Lung (tissue), 12 donors: Measurements from ENCODE around the gene FRMD3. TPM values are rescaled to one million over a fixed set of nuclear protein-coding genes. Genes with fewer than 3 reads are reported as not detected.

Source experiments
- ATAC-seq: fragments of 200-7000 bp; cut with Tn5 transposase; one replicate; pipeline ENCODE4 v1.9.1; 2020; ENCODE audit warnings: moderate number of reproducible peaks; ENCODE audit not compliant: insufficient read depth, low FRiP score
- DNase-seq, 3 donors: peaks; one replicate each; pipeline ENCODE4 v3.0.0-alpha.2; 2013 to 2017
- H3K27ac ChIP-seq, 2 donors: one replicate each; pipeline ENCODE4 v1.5.1; 2013; ENCODE audit warnings: mild to moderate bottlenecking in 2 of 2, moderate library complexity in 2 of 2, control low read depth in 1 of 2, inconsistent platforms in 1 of 2, low read depth in 1 of 2, low read length in 1 of 2
- H3K27me3 ChIP-seq, 3 donors: one replicate each; pipeline ENCODE4 v1.5.1; 2013; ENCODE audit warnings: low read length in 2 of 3; ENCODE audit not compliant: control insufficient read depth in 3 of 3, insufficient read depth in 3 of 3
- H3K36me3 ChIP-seq, 4 donors: one replicate each; pipeline ENCODE4 v1.5.1; 2013; ENCODE audit warnings: low read length in 4 of 4, mild to moderate bottlenecking in 1 of 4, moderate library complexity in 1 of 4; ENCODE audit not compliant: control insufficient read depth in 4 of 4, insufficient read depth in 4 of 4
- H3K4me1 ChIP-seq, 5 donors: one replicate each; pipeline ENCODE4 v1.5.1; 2013; ENCODE audit warnings: low read length in 5 of 5, mild to moderate bottlenecking in 2 of 5, moderate library complexity in 1 of 5; ENCODE audit not compliant: control insufficient read depth in 5 of 5, insufficient read depth in 5 of 5
- H3K4me3 ChIP-seq: one replicate; pipeline ENCODE4 v1.5.1; 2013; ENCODE audit warnings: mild to moderate bottlenecking, control low read depth, moderate library complexity
- H3K9ac ChIP-seq, 2 donors: one replicate each; pipeline ENCODE4 v1.5.1; 2013; ENCODE audit warnings: low read length in 2 of 2, control low read depth in 1 of 2; ENCODE audit not compliant: insufficient read depth in 1 of 2
- H3K9me3 ChIP-seq, 4 donors: one replicate each; pipeline ENCODE4 v1.5.1; 2013; ENCODE audit warnings: low read length in 3 of 4, mild to moderate bottlenecking in 1 of 4, moderate library complexity in 1 of 4; ENCODE audit not compliant: control insufficient read depth in 4 of 4, insufficient read depth in 3 of 4
- WGBS, 2 donors: extraction: QIAGEN DNeasy Blood & Tissue Kit; methylation state at CpG; one replicate each; pipeline ENCODE4 v1.1.7; 2013; 5-methylcytosine and 5-hydroxymethylcytosine counted together
- polyA plus RNA-seq, 2 donors: library from polyadenylated mRNA; stranded (reverse); fragments of 200-250 nt; gene quantifications; one replicate each; pipeline ENCODE4 v1.2.1, GENCODE V29; 2013
- total RNA-seq, 2 donors: library from RNA; depleted of rRNA in 1 of 2; stranded (reverse); fragments of >200 nt in 1 of 2; gene quantifications; one replicate each; pipeline ENCODE4 v1.2.1, GENCODE V29; 2014 to 2021
- TF ChIP-seq, protein P1 (sequence below): IDR thresholded peaks from 2 replicates; pipeline ENCODE4 v1.5.1; 2012; ENCODE audit warnings: mild to moderate bottlenecking; ENCODE audit errors: control extremely low read depth, extremely low read depth
- donor health status: control.
- donor health status: control.
- donor health status: Bipolar disorder and iron deficiency.
- donor health status: healthy.
- donor health status: DM: yes; HTN: yes; CAD: no.

The FRMD3 gene
- total and polyA plus RNA-seq, 4 donors: 0.75 to 3.2 (median 1.6) TPM

DNA sequence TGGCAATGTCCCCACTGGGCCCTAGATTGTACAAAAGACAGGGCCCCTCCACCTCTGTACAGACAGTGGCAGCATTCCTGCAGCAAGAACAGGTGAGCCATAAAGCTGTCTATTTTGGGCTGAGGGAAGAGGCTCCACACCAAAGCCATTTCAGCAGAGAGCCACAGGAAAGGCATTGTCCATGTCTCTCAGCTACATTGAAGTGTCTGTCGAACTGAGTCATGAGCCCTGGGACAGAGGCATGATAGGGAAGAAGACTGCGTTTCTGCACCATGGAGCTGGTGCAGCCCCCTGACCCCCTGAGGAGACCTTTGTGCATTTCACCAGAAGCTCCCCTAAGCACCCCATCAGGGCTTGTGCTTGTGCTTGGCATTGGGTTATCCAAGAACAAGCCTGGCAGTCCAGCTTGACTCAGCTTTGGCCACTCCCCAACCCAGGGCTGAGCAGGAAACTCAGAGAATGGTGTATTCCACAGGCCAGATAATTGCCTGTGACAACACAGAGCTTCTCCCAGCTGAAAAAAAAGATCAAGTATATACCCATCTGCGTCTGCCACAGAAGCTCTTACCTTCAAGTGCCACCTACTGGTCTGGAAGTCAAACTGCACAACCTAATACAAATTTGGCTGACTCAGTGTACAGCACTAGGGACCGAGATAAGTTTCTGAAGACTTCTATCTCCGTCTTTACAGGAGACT is 5.9 kb upstream of the FRMD3 start:
- peaks cover 0 to 5% (median 0%) of the 10 kb centered on the region in 3 donors for H3K27me3 ChIP-seq
- DNase-seq (peak in 2 of 3 donors; percentile 15 to 34), ATAC-seq (peak; percentile 93)
- H3K9me3 ChIP-seq: peaks cover 0 to 2% (median under 1%) of the 10 kb centered on the region in 4 donors
- 48 to 63% methylated on average over 5 of the region's 5 CpGs for WGBS, 2 donors
- no peaks in the 10 kb centered on the region for H3K36me3 ChIP-seq
- no peak overlapping the region for H3K4me3 ChIP-seq
- no peak overlapping the region for H3K27ac ChIP-seq
- H3K4me1 ChIP-seq: peaks cover 0 to 1% (median 0%) of the 10 kb centered on the region in 5 donors
- H3K9ac ChIP-seq: no peak overlapping the region
- TF ChIP-seq, protein P1, sequence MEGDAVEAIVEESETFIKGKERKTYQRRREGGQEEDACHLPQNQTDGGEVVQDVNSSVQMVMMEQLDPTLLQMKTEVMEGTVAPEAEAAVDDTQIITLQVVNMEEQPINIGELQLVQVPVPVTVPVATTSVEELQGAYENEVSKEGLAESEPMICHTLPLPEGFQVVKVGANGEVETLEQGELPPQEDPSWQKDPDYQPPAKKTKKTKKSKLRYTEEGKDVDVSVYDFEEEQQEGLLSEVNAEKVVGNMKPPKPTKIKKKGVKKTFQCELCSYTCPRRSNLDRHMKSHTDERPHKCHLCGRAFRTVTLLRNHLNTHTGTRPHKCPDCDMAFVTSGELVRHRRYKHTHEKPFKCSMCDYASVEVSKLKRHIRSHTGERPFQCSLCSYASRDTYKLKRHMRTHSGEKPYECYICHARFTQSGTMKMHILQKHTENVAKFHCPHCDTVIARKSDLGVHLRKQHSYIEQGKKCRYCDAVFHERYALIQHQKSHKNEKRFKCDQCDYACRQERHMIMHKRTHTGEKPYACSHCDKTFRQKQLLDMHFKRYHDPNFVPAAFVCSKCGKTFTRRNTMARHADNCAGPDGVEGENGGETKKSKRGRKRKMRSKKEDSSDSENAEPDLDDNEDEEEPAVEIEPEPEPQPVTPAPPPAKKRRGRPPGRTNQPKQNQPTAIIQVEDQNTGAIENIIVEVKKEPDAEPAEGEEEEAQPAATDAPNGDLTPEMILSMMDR: peak; percentile 50

DNA sequence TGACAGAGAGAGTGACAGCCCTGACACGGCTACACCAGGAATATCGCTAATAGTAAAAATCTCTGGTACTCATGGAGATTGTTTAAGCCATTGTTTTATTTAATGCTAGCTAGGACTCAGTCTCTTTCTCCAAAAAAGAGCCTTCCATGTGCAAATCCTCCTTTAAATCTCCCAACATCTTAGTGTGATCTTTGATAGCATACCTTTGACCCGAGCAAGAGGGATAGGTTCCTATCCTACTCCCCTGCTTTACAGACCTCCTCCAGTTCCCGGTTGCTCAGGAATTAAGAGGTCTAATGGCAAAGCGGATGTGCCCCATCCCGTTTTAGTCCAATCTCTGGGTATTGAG is 663 bp upstream of the FRMD3 start:
- peaks cover 0 to 2% (median 0%) of the 10 kb centered on the region in 4 donors for H3K9me3 ChIP-seq
- H3K4me1 ChIP-seq: peaks cover 0 to 7% (median 5%) of the 10 kb centered on the region in 5 donors
- H3K9ac ChIP-seq: no peak overlapping the region
- no peak for DNase-seq
- ATAC-seq: no peak
- no peak overlapping the region for H3K4me3 ChIP-seq
- H3K27ac ChIP-seq: peak overlapping the region; percentile 6 to 66
- 26 to 36% methylated on average over 6 of the region's 6 CpGs for WGBS, 2 donors
- H3K36me3 ChIP-seq: no peaks in the 10 kb centered on the region
- H3K27me3 ChIP-seq: peaks cover 0 to 26% (median 23%) of the 10 kb centered on the region in 3 donors
- TF ChIP-seq, protein P1: no peak

DNA sequence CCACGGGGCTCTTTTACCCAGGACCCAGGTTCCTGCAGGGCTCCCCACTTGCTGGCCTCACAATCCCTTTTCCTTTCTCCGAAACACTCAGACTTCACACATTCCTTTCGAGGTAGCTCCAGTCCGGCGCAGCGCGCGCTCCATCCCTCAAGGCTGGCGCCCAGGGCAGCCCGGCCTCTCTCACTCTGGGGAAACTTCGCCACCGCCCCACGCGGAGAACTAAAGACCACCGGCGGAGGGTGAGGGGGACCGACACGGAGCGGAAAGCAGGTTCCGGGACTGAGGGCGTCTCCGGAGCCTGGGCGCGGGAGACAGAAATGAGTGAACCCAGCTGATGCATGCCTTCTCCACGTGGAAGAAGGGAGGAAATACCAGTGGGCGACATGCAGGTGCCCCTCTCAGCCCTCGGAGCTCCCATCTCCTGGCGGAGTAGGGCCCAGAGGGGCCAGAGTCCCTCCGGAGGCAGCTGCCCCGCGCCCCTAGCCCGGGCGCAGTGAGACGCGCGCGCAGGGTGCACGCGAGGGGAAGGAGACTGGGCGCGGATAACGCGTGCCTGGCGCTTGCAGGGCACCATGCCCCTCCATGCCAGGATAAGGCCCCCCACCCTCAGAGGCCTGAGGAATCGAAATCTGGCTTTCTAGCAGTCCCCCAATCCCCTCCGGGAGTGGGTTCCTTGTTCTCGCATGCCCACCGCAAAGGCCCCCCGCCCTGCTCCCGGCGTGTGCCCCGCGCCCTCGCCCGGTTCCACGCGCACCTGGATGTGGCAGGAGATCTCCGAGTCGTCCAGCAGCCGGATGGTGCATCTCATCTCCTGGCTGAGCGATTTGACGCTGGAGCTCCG is 650 bp downstream of the FRMD3 start:
- Histone ChIP-seq H3K36me3 (no peaks in the 10 kb centered on the region), H3K4me3 (peak overlapping the region; percentile 59), H3K27ac (peak overlapping the region in 1 of 2 donors; percentile 7), H3K27me3 (peaks cover 0 to 29% (median 25%) of the 10 kb centered on the region in 3 donors), H3K9me3 (peaks cover 0 to 2% (median 0%) of the 10 kb centered on the region in 4 donors), H3K9ac (no peak overlapping the region), H3K4me1 (peaks cover 0 to 7% (median 5%) of the 10 kb centered on the region in 5 donors)
- 2 to 3% methylated on average over 62 to 63 of the region's 63 CpGs for WGBS, 2 donors
- ATAC-seq (no peak), DNase-seq (no peak)
- TF ChIP-seq, protein P1: no peak
